Stimulated activated CD8-positive, alpha-beta memory T cell treated with anti-CD3 and anti-CD28 coated beads, Interleukin-7, amount 100 ng/mL, for 48 hours (primary cell): ENCODE results near the gene KDM5B.
"Not testable (repeated sequence)": the region's sequence is repeated elsewhere in the genome, so short reads cannot be mapped to it uniquely, and the experiment has no call there.

Experiments
- DNase-seq, 2 donors: peaks; one replicate each; pipeline ENCODE4 v3.0.0-alpha.2; 2020; ENCODE audit warnings: low read depth in 1 of 2; ENCODE audit errors: extremely low read depth in 1 of 2

Gene KDM5B

GRCh38 chr1:202794051-202794740 lies 14.0 kb downstream of the KDM5B start:
- no peak for DNase-seq

- DNase-seq: no peak
Observed at GRCh38 chr1:202791077-202791747, 17.0 kb downstream of the KDM5B start.

DNA sequence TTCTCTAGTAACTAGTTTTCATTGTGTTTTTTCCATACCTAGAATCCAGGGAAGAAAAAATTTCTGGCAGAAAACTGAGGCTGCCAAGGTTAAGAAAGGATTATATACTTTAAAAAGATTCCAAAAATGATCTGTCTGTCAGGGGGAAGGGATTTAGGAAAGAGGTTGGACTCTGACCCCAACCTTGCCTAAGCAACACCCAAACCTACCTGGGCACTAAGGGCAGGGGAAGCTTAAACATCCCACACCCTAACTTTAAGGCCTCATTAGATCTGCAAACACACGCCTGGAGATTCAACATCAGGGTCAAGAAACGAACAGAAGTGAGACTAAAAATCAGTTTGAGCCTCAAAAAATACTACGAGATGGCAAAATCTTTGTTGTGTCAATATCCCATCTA lies 19.4 kb downstream of the KDM5B start:
- DNase-seq: no peak

DNA sequence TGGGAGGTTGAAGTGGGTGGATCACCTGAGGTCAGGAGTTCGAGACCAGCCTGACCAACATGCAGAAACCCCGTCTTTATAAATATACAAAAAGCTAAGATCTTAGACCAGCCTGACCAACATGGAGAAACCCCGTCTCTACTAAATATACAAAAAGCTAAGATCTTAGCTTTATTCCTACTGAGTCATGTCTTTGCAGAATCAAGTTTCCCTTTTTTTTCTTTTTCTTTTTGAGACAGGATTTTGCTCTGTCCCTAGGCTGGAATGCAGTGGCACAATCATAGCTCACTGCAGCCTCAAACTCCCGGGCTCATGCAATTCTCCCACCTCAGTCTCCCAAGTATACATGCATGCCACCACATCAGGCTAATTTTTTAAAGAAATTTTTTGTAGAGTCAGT lies 21.4 kb downstream of the KDM5B start:
- no peak for DNase-seq

- DNase-seq: no peak
Observed at GRCh38 chr1:202781180-202781579, 27.0 kb downstream of the KDM5B start.

GRCh38 chr1:202770135-202770534 lies 38.1 kb downstream of the KDM5B start:
- DNase-seq: no peak

GRCh38 chr1:202765721-202766120 lies 42.5 kb downstream of the KDM5B start:
- no peak for DNase-seq

GRCh38 chr1:202762019-202762418 lies 46.2 kb downstream of the KDM5B start:
- DNase-seq: no peak

DNA sequence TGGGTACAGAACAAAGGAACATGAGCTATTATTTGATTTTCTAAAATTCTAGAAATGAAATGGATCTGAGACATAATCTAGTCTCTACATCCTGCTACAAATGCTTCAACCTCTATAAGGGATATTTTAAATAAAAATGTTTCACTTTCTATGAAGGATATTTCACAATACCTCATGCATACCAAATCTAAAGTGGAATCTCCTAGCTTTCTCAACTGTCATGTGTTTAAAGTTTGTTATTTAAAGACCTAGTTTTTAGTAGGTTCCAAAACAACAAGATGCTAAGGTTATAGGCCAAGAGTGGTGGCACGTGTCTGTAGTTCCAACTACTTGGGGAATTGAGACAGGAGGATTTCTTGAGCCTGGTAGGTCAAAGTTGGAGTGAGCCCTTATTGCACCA lies 47.6 kb downstream of the KDM5B start:
- DNase-seq: no peak

GRCh38 chr1:202756391-202756790 lies 51.8 kb downstream of the KDM5B start:
- no peak for DNase-seq

DNA sequence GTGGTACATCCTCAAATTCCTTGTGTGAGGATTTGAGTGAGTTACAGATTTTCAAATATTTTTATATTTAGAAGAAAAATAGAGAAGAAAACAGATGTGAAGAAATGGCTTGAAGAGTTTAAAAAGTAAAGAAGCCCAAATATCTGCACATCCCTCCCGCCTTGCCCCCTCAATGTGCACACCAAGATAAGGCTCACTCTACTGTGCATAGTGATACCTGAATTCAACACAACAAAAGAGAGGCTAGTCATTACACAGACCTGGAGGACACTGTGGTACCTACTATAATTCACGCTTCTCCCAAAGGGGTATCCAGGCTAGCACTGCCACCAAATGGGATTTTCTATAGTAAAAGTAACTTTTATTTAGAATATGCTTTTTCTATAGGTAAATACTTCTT lies 53.9 kb downstream of the KDM5B start:
- DNase-seq: no peak

DNA sequence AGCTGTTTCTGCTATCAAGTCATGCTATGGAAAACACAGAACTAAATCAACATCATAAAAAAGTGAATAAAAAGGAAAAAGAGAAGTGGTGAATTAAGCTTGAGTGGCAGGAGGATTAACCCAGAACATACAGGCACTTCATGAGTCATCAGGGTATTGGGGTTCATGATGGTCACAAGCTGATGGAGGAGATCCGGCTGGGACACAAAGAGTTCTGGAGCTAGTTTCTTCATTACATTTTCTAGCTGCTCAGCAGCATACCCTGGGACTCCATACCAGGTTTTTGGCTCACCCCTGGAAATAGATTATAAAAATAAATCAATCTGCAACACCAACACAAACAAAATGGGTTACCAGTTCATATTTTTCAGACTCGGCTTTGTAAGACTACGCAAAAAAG lies 55.4 kb downstream of the KDM5B start:
- DNase-seq: no peak

DNA sequence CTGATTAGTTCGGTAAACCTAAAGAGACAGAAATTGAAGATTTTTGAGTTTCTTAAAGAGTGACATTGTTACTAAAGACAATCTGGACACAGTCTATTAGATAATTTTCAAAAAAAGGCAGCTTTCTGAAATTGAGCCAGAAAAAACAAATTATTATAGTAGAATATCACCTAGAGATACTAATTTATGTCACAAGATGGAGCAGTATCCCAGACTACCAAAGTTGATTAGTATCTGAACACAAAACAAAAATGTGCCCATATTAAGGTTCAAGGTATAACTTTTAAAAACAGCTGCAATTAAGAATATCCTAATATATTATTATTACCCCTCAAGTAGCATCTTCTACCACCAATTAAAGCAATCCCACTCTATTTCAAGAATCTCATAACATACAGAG lies 57.5 kb downstream of the KDM5B start:
- DNase-seq: no peak

- no peak for DNase-seq
Observed at GRCh38 chr1:202750024-202750423, 58.2 kb downstream of the KDM5B start.

- no peak for DNase-seq
Observed at GRCh38 chr1:202745323-202745888, 62.8 kb downstream of the KDM5B start.

DNA sequence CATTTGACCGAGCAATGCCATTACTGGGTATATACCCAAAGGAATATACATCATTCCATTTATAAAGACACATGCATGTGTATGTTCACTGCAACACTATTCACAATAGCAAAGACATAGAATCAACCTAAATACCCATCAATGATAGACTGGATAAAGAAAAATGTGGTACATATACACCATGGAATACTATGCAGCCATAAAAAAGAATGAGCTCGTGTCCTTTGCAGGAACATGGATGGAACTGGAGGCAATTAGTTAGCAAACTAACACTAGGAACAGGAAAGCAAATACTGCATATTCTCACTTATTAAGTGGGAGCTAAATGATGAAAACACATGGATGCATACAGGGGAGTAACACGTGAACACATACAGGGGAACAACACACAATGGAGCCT lies 63.5 kb downstream of the KDM5B start:
- not testable (repeated sequence) for DNase-seq

DNA sequence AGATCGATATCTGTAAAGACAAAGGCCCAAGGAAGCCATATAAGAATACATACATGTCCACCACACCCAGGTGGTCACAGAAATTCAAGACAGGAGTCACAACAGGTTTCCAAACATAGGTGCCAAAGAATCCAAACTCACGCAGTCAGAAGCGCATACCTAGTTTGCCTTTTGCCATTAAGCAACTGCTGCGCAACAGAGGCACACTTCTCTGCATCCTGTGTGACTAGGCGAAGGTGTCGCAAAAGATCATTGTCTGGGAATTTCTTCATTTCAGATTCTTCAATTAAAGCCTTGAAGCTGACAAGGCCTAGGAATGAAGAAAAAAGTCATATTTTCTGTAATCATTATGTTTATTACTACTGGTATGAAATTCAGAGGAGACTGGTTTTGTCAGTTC lies 65.7 kb downstream of the KDM5B start:
- no peak for DNase-seq

- DNase-seq: no peak
Observed at GRCh38 chr1:202733251-202733650, 75.0 kb downstream of the KDM5B start.

- no peak for DNase-seq
Observed at GRCh38 chr1:202728951-202729350, 79.3 kb downstream of the KDM5B start.

- DNase-seq: no peak
Observed at GRCh38 chr1:202725526-202725925, 82.7 kb downstream of the KDM5B start.

DNA sequence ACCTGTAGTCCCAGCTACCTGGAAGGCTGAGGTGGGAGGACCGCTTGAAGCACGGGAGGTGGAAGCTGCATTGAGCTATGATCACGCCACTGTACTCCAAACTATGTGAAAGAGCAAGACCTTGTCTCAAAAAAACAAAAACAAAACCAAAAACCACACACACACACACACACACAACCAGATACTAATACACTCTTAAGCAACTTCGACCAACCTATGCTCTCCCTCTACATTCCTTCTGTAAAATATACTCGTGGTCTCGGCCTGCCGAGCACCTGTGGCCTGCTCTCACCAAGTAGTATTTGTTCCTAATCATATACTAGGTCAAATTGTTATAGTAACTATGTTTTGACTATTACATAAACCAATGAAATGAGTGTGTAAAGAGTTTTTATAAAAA lies 84.5 kb downstream of the KDM5B start:
- no peak for DNase-seq

DNA sequence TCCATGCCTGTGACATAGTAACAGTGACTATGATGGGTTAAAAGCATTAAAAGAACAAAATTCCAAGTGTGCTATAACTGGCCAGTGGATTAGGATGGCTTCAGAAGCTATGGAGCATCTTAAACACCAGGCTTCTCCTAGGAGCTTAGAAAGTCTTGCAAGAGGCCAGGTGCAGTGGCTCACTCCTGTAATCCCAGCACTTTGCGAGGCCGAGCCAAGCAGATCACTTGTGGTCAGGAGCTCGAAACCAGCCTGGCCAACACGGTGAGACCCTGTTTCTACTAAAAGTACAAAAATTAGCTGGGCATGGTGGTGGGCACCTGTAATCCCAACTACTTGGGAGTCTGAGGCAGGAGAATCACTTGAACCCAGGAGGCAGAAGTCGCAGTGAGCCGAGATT lies 85.2 kb downstream of the KDM5B start:
- not testable (repeated sequence) for DNase-seq
